GM10266 (cell line): ENCODE results near the gene LAMA4.

Experiments
- DNase-seq: peaks from one replicate; pipeline ENCODE4 v3.0.0; 2012; ENCODE audit errors: extremely low spot score
- CTCF ChIP-seq: IDR thresholded peaks from 2 replicates; pipeline ENCODE4 v1.5.1; 2012; ENCODE audit warnings: mild to moderate bottlenecking, low read depth; ENCODE audit not compliant: control insufficient read depth, insufficient read depth; ENCODE audit errors: missing control alignments

LAMA4 gene

DNA sequence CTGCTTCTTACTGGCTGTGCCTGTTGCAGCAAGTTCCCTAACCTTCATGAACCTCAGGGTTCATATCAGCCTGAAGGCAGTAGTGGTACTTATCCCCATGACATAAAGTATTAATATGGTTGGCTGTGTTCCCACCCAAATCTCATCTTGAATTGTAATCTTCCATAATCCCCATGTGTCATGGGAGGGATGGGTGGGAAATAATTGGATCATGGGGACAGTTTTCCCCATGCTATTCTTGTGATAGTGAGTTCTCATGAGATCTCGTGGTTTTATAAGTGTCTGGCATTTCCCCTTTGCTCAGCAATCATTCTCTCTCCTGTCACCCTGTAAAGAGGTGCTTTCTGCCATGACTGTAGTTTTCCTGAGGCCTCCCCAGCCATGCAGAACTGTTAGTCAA lies 105.1 kb downstream of the LAMA4 start:
- TF ChIP-seq CTCF, result no peak
- DNase-seq, result no peak

- no peak for TF ChIP-seq CTCF
- no peak for DNase-seq
Measured at GRCh38 chr6:112148103-112148502, 106.3 kb downstream of the LAMA4 start.

DNA sequence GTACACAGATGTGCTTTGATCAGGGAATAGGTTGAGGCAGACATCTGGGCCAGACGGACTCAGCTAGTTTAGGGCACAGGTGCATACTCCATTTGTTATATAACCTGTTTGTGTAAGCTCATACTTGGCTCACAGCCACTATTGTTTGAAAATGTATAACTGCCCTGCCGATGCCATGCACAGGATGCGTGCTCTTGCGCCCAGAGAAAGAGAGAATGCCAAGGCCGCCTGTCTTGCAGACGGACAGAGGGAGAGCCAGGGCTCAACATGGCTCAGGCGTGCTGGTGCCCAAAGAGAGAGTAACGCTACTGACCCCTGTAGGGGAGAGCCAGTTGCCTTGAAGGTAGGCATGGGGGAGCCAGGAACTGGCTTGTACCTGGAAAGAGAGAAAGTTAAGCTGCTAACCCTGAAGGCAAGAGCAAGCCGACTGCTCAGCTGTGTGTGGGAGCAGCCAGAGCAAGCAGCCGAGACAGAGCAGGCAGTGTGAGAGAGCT lies 109.2 kb downstream of the LAMA4 start:
- DNase-seq, result no peak
- TF ChIP-seq CTCF, result no peak

DNA sequence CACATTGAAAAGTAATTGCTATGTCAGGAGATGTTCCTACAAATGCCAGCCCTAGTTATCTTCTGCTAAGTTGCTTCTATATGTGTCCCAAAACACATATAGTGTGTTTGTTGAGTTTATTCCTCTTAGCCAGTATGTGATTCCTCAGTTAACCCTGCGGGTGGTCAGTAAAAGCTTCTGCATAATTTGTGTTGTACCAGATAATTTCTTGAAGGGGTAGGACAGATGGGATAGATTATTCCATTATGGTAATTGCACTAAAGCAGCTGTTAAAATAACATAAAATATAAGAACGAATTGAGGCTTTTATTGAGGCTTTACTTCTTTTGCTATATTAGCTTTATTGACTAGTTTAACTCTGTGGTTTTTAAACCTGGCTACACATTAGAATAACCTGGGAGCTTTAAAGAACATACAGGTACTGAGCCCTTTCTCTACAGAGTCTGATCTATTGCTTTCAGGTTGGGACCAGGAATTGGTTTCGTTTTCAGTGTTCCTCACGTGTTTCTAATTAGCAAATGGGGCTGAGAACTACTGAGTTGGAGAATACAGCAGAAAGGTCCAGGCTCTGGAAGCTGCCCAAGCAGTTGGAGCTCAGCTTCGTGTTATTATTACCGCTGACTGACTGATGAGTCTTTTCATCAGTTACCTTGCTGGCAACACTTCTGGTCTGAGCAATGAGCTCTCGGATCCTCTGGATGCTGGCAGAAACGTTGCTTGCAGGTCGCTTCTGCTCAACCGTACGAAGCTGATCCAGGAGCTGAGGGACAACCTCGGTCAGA lies 110.0 kb downstream of the LAMA4 start:
- no peak for DNase-seq
- no peak for TF ChIP-seq CTCF

DNA sequence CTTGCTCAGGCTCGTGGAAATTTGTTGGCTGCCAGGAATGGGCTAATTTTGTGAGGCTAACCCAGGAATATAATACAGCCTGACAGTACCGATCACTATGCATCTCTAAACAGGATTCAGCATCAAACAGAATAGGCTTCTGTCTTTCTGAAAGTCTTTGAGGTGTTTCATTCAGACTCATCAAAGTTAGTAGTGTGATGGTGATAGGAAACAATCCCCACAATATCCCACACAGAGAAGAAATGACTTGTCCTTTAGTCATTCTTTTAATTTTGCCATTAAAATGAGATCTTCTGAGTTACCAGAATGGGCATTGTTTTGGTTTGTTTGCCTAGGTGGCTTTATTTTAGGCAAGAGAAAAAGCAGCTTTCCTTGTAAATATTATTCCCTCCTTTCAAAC lies 112.7 kb downstream of the LAMA4 start:
- TF ChIP-seq CTCF, result no peak
- DNase-seq, result no peak

DNA sequence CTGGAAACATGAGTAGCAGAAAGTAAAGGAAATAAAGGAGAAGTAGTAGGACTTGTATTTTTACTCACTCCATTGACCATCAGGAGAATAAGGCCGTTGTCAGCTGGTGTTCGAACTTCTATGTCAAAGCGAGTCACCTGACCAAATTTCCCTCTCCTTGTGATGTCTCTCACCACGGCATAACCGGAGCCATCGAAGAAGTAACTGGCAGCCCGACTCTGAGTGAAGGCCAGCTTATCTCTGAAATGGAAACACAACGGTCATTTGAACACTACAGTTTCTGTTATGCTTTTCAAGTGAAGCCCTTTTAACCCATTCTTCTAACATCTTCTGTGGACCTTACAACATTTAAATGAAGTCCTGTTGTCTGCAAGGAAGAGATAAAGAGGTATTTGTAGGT lies 115.3 kb downstream of the LAMA4 start:
- DNase-seq, result no peak
- no peak for TF ChIP-seq CTCF

GRCh38 chr6:112130878-112131277 lies 123.5 kb downstream of the LAMA4 start:
- no peak for DNase-seq
- no peak for TF ChIP-seq CTCF
